ENCODE data around the gene DEFB126.

Gene DEFB126

GRCh38 chr20:137668-138490 lies 4.5 kb upstream of the DEFB126 start:
- no peak for TF ChIP-seq ZFX (IDR thresholded peaks at IDR 0.05; ENCODE audit: borderline replicate concordance)
- TF ChIP-seq CTCF (IDR thresholded peaks at IDR 0.05), result peak; percentile 85
- H3K27ac ChIP-seq, result no peak overlapping the region

- no peak overlapping the region for H3K27ac ChIP-seq
- TF ChIP-seq ZFX (IDR thresholded peaks at IDR 0.05; ENCODE audit: borderline replicate concordance) (no peak), CTCF (IDR thresholded peaks at IDR 0.05) (no peak)
Measured at GRCh38 chr20:145877-146276, 3.5 kb downstream of the DEFB126 start.

GRCh38 chr20:152131-152530 lies 9.7 kb downstream of the DEFB126 start:
- TF ChIP-seq ZFX (IDR thresholded peaks at IDR 0.05; ENCODE audit: borderline replicate concordance), result no peak
- no peak for TF ChIP-seq CTCF (IDR thresholded peaks at IDR 0.05)
- no peak overlapping the region for H3K27ac ChIP-seq

- no peak for TF ChIP-seq ZFX (IDR thresholded peaks at IDR 0.05; ENCODE audit: borderline replicate concordance)
- no peak within 1 kb of the TSS for H3K27ac ChIP-seq
Measured at GRCh38 chr20:157154-157553, 14.8 kb downstream of the DEFB126 start, which contains the start of gene DEFB127. Gene DEFB127 (plus strand): TSS chr20:157454. CDS start chr20:157545, 91 bp downstream.

GRCh38 chr20:164618-165017 lies 22.2 kb downstream of the DEFB126 start:
- TF ChIP-seq CTCF (IDR thresholded peaks at IDR 0.05) (no peak), ZFX (IDR thresholded peaks at IDR 0.05; ENCODE audit: borderline replicate concordance) (no peak)
- no peak overlapping the region for H3K27ac ChIP-seq

- no peak overlapping the region for H3K27ac ChIP-seq
- TF ChIP-seq ZFX (IDR thresholded peaks at IDR 0.05; ENCODE audit: borderline replicate concordance), result no peak
- no peak for TF ChIP-seq CTCF (IDR thresholded peaks at IDR 0.05)
Measured at GRCh38 chr20:168876-169275, 26.5 kb downstream of the DEFB126 start.

- TF ChIP-seq ZFX (IDR thresholded peaks at IDR 0.05; ENCODE audit: borderline replicate concordance) (no peak), CTCF (IDR thresholded peaks at IDR 0.05) (no peak)
- no peak overlapping the region for H3K27ac ChIP-seq
Measured at GRCh38 chr20:184288-184687, 41.9 kb downstream of the DEFB126 start.
